Colon (tissue), 2 donors: ENCODE data around the gene TXK.

Experiments
- FAIRE-seq: peaks from 2 replicates; lab custom pipeline; 2012; peaks lifted over from hg19 to GRCh38; lab: Jason Lieb, UNC
- donor health status: control.
- donor health status: control.

The TXK gene

DNA sequence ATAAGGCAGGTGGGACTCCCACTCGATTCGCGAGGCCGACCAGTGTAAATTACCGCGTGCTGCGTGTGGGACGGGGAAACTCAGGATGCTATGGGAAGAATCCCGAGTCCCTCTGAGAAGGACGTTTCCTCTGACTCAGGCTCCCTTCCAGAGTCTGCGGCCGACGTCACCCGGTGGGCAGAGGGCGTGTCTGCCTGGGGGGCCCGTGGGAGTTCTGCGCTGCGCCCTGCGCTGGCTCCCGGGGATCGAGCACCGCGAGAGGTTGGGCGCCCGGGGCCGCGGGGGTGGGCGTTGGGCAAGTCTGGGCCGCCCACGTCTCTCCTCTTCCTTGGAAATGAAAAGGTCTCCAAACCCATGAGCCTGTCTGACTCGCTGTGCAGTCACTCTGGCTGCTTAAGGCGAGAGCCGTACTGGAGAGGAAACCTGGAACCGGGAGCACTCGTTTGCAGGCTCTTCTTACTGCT, 116.9 kb downstream of the TXK start:
- no peak for FAIRE-seq
